GM21447 (cell line): ENCODE results near the gene PLCB3.

Source experiments
- ATAC-seq: cut with Tn5 transposase; IDR thresholded peaks from one replicate; pipeline ENCODE4 v1.9.1; 2021; ENCODE audit not compliant: unreplicated experiment

The PLCB3 gene

GRCh38 chr11:64249563-64250414 lies 1.5 kb upstream of the PLCB3 start:
- ATAC-seq, result no peak

DNA sequence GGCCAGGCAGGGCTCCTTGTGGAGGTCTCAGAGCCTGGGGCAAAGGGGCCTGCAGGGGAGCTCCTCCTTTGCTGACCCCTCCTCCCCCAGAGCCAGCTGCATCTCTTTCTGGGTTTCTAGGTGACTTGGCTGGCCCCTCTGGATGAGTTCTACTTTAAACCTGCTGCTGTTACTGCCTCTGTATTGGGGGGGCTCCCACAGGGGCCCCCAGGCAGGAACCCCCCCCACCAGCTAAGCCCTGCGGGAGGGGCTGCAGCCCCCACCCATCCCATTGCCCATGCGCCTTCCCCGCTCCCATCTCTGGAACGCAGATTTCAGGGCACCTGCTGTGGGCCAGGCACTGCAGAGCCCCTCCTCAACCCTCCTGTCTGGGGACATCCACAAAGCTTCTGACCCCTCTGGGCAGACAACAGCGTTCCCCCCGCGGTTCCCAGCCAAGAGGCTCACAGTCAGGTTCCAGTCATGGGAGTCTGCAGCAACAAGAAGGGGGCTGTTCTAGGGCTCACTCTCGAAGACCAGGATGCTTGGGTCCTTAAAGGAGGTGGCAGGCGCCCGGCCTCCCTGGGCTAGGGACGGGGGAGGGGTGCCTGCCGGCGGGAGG lies 815 bp upstream of the PLCB3 start:
- no peak for ATAC-seq

DNA sequence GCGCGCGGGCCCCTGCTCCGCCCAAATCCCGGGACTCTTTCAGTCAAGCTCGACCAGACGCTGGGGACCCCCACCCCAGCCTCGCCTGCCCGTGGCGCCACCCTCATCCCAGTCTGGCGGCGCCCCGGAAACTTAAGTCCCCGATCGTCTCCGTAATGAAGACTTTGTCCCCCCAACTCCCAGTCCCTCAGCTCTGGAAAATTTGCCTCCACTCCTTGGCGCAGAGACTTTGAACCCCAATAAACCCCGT lies 348 bp downstream of the PLCB3 start:
- no peak for ATAC-seq

- ATAC-seq, result no peak
These were observed 908 bp downstream of the PLCB3 start for GRCh38 chr11:64252003-64252872.

DNA sequence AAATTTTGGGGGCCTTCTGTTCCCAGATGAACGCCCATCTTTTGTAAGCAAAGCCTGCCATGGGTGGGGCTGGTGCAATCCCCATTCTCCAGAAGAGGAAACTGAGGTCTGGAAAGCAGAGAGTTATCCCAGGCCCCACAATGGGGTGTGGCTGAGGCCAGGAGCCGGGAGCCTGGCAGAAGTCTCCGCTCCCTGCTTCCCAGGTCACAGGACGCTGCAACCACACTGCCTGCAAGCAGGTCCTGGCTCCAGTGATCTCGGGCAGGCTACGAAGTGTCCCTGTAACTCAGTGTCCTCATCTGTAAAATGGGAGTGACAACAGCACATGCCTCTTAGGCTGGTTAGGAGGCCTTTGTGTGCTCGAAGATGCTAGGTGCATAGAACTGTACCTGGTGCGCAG lies 1.7 kb downstream of the PLCB3 start:
- ATAC-seq, result no peak

GRCh38 chr11:64253481-64253880 lies 2.2 kb downstream of the PLCB3 start:
- no peak for ATAC-seq

DNA sequence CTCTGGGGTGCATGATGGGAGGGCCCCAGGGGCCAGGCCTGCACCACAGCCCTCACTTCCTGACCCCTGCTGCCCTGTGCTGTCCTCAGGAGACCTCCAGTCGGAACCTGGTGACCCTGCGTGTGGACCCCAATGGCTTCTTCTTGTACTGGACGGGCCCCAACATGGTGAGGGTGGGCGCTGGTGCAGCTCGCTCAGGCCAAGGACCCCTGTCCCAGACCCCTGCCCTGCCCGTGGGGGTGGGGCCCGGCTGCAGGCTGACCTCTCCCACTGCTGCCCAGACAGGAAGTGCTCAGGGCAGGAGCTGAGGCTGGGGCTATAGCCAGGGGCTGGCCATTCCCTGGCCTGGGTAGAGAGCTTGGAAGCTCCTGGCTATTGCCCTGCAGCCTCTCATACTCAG lies 3.0 kb downstream of the PLCB3 start:
- no peak for ATAC-seq

DNA sequence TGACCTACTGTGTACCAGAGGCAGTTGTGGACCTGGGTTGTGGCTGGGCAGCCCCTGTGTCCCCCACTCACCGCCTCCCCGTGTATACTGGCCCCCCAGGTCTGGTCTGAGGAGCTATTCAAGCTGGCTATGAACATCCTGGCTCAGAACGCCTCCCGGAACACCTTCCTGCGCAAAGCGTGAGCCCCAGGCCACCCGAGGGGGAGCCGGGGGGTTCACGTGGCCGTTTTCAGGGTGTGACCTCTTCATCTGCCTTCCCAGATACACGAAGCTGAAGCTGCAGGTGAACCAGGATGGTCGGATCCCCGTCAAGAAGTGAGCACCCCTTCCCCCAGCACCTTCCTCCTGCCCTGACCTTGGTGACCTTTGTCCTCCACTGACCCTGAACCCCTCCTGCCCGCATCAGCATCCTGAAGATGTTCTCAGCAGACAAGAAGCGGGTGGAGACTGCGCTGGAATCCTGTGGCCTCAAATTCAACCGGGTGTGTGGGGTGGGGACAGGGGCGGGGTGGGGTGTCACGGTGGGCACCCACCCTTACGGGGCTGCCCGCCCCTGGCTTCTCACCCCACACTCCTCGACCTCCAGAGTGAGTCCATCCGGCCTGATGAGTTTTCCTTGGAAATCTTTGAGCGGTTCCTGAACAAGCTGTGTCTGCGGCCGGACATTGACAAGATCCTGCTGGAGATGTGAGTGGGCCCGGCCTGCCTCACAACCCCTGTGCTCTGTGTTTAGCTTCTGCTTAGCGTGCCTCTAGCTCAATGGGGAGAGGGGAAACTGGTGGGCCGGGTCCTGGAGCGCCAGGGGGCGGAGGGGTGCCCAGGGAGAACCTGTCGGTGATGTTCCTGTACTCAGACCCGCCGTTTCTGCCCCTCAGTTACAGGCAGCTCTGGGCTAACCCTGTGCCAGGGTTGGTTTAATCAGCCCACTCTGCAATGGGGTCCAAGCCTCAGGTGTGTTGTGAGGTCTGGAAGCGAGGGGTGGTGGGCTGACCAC lies 4.1 kb downstream of the PLCB3 start:
- ATAC-seq, result no peak

DNA sequence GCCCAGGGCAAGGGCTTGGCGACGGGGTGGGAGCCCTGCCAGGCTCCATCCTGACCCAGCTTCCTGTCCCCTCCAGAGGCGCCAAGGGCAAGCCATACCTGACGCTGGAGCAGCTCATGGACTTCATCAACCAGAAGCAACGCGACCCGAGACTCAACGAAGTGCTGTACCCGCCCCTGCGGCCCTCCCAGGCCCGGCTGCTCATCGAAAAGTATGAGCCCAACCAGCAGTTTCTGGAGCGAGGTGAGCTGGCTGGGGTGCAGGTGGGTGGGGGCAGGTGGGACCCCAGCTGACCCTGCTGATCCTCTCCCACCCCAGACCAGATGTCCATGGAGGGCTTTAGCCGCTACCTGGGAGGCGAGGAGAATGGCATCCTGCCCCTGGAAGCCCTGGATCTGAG lies 5.0 kb downstream of the PLCB3 start:
- no peak for ATAC-seq

GRCh38 chr11:64258356-64258755 lies 7.0 kb downstream of the PLCB3 start:
- ATAC-seq, result no peak

DNA sequence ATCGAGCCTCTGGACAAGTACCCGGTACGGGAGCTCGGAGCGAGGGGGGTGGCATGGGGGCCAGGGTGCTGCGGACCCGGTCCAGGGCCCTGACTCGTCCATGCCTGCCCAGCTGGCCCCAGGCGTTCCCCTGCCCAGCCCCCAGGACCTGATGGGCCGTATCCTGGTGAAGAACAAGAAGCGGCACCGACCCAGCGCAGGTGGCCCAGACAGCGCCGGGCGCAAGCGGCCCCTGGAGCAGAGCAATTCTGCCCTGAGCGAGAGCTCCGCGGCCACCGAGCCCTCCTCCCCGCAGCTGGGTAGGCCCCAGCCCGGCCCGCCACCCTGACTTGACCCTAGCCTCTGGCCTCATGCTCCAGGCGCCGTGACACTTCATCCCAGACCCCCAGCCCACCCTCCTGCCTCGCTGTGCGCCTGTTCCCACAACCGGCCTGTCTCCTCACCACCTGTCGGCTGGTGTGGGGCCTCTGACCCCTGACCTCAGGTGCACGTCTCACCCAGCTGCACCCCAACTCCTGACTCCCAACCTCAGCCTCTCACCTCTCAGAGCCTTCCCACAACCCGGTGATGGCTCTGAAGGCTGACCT lies 7.7 kb downstream of the PLCB3 start:
- no peak for ATAC-seq

- ATAC-seq, result no peak
These were observed 8.3 kb downstream of the PLCB3 start for GRCh38 chr11:64259533-64260067.

DNA sequence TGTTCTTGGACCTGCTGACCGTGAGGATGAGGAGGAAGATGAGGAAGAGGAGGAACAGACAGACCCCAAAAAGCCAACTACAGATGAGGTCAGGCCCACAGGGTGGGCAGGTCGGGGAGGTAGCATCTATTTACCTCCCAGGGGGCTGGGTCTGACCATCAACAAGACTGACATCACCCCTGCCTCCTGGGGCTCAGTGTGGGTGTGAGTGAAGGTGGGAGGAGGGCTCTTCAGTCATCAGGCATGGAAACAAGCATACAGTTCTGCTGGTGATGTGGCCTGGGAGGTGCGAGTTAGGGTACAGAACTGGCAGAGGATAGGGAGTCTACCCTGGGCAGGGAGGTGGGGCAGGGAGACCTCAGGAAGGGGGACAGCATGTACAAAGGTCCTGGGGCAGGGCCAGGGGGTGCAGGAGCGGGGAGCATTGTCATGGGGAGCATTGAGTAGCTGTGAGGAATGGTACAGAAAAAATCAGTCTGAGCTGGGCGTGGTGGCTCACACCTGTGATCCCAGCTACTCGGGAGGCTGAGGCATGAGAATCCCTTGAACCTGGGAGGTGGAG lies 8.9 kb downstream of the PLCB3 start:
- no peak for ATAC-seq

DNA sequence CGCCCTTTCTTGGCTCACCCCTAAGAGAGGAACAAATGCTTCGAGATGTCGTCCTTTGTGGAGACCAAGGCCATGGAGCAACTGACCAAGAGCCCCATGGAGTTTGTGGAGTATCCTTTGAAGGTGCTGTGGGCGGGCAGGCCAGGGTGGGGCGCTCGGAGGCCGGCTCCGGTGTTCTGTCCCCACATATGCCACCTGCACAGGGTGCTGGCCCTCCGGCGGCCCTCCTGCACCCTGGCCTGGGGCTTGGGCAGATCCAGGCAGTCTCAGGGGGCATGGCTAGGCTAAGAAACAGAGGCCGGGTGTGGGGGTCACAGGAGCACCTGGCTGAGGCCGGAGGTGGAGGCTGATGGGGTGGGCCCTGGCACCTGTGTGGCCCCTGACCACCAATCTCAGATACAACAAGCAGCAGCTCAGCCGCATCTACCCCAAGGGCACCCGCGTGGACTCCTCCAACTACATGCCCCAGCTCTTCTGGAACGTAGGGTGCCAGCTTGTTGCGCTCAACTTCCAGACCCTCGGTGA lies 10.3 kb downstream of the PLCB3 start:
- ATAC-seq, result no peak

- ATAC-seq, result no peak
These were observed 11.1 kb downstream of the PLCB3 start for GRCh38 chr11:64262271-64263002.

DNA sequence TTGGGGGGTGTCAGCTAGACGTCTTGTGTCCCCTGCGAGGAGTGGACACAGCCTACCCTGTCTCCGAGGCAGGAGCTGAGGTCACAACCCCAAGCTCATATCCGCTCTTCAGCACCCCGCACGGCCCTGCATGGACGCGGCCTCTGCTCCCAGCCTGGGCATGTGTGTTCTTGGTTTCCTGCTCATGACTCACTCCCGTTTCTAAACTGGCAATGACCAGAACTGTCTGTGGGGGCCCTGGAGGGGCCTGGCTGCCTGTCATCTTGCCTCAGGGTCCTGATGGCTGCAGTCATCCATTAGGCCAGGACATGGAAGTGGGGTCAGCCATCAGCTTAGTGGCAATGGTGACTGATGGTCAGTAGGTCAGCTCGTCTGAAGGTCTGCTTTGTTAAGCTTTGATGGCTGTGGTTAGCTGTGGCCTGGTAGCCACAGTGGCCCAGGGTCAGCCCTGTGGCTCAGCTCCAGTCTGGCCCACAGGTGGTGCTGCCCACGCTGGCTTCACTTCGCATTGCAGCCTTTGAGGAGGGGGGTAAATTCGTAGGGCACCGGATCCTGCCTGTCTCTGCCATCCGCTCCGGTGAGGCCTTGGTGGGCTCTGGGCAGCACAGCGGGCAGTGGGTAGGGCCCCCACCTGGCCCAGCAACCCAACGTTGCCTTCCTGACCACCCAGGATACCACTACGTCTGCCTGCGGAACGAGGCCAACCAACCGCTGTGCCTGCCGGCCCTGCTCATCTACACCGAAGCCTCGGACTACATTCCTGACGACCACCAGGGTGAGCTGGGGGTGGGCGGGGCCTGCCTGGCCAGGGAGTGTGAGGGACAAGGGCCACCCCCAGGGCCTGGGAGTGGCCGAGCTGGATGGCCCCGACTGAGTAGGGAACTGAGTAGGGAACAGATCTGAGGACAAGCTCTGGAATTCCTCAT lies 12.0 kb downstream of the PLCB3 start:
- no peak for ATAC-seq

DNA sequence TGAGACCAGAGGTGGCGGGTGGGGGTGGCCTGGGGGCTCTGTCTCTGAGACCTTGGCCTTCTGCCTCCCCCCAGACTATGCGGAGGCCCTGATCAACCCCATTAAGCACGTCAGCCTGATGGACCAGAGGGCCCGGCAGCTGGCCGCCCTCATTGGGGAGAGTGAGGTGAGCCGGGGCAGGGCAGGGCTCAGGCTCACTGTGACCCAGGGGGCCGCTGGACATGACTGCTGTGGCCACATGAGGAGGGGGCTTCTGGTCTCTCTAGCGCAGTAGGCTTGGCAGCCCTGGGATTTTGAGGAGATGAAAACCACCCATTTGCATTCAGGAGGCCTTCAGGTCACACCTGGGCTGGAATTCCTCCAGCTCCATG lies 12.6 kb downstream of the PLCB3 start:
- ATAC-seq, result no peak

GRCh38 chr11:64264371-64264852 lies 13.1 kb downstream of the PLCB3 start:
- ATAC-seq, result no peak
